ENCODE data around the gene GRIA2.

Gene GRIA2

GRCh38 chr4:157291071-157291470 lies 70.5 kb downstream of the GRIA2 start:
- H3K27ac ChIP-seq (ENCODE audit: extremely low read depth, low read depth, low read length) = no peak overlapping the region
- no peak overlapping the region for H3K4me3 ChIP-seq (ENCODE audit: low read depth, low read length)
- no peaks in the 10 kb centered on the region for H3K9me3 ChIP-seq (ENCODE audit: control insufficient read depth, insufficient read depth, low read depth, low read length)
- POLR2A ChIA-PET = no interaction called here
- TF ChIP-seq YY1 (tag by site-specific recombination; IDR thresholded peaks at IDR 0.05) (no peak), ZNF76 (tag by site-specific recombination; IDR thresholded peaks at IDR 0.05; ENCODE audit: borderline replicate concordance, low read depth) (no peak), ZNF600 (tag by site-specific recombination; IDR thresholded peaks at IDR 0.05) (no peak), KLF8 (tag by site-specific recombination; IDR thresholded peaks at IDR 0.05) (no peak), GFI1B (tag by site-specific recombination; IDR thresholded peaks at IDR 0.05) (no peak), ZNF791 (tag by site-specific recombination; IDR thresholded peaks at IDR 0.05) (no peak), ZNF10 (tag by site-specific recombination; IDR thresholded peaks at IDR 0.05) (no peak), ZNF266 (tag by site-specific recombination; IDR thresholded peaks at IDR 0.05; ENCODE audit: low read depth) (no peak), ZSCAN30 (tag by site-specific recombination; IDR thresholded peaks at IDR 0.05) (no peak), ZNF48 (tag by site-specific recombination; IDR thresholded peaks at IDR 0.05) (no peak), ZBTB10 (tag by site-specific recombination; IDR thresholded peaks at IDR 0.05) (no peak), ZBTB48 (tag by site-specific recombination; IDR thresholded peaks at IDR 0.05) (no peak), ELK4 (IDR thresholded peaks at IDR 0.05; ENCODE audit: borderline replicate concordance, low read depth, low read length) (no peak), BCL6B (tag by site-specific recombination; IDR thresholded peaks at IDR 0.05) (no peak)
- CTCF ChIA-PET = interaction anchor here (0.6 to 0.9 kb wide), 2 partner anchors 16 to 211 kb away, joined by 3 read pairs; no protein-coding TSS in a partner anchor
- H3K4me1 ChIP-seq (ENCODE audit: control insufficient read depth, insufficient read depth, low read length) = no peaks in the 10 kb centered on the region
- no peaks in the 10 kb centered on the region for H3K36me3 ChIP-seq (ENCODE audit: control insufficient read depth in 2 of 2, insufficient read depth in 1 of 2, low read length in 2 of 2)

- POLR2A ChIA-PET = no interaction called here
Measured at GRCh38 chr4:157293673-157294072, 73.1 kb downstream of the GRIA2 start.

More at GRCh38 chr4:157293673-157294072, 73.1 kb downstream of the GRIA2 start:
- no peaks in the 10 kb centered on the region for H3K9me3 ChIP-seq (ENCODE audit: control insufficient read depth, insufficient read depth, low read depth, low read length)
- TF ChIP-seq ZNF366 (tag by site-specific recombination; conservative IDR thresholded peaks at IDR 0.05) (no peak), ZNF37A (tag by site-specific recombination; IDR thresholded peaks at IDR 0.05) (no peak), ZNF138 (tag by site-specific recombination; IDR thresholded peaks at IDR 0.05; ENCODE audit: borderline replicate concordance) (no peak), PRDM1 (tag by site-specific recombination; IDR thresholded peaks at IDR 0.05) (no peak), ZNF776 (tag by site-specific recombination; IDR thresholded peaks at IDR 0.05; ENCODE audit: borderline replicate concordance) (no peak), ZNF768 (tag by site-specific recombination; IDR thresholded peaks at IDR 0.05) (no peak), ZNF391 (tag by site-specific recombination; IDR thresholded peaks at IDR 0.05; ENCODE audit: borderline replicate concordance, low read depth) (no peak), ZNF596 (tag by site-specific recombination; IDR thresholded peaks at IDR 0.05) (no peak), ZNF501 (tag by site-specific recombination; IDR thresholded peaks at IDR 0.05) (no peak), KLF16 (tag by site-specific recombination; IDR thresholded peaks at IDR 0.05) (no peak), ZNF266 (tag by site-specific recombination; IDR thresholded peaks at IDR 0.05; ENCODE audit: low read depth) (no peak), ZNF623 (tag by site-specific recombination; IDR thresholded peaks at IDR 0.05) (no peak), ZNF549 (tag by site-specific recombination; IDR thresholded peaks at IDR 0.05) (no peak), REST (tag by site-specific recombination; IDR thresholded peaks at IDR 0.05) (no peak)
- no peak overlapping the region for H3K27ac ChIP-seq (ENCODE audit: extremely low read depth, low read depth, low read length)
- H3K4me3 ChIP-seq (ENCODE audit: low read depth, low read length) = no peak overlapping the region
- CTCF ChIA-PET = no interaction called here
- no peaks in the 10 kb centered on the region for H3K4me1 ChIP-seq (ENCODE audit: control insufficient read depth, insufficient read depth, low read length)
- H3K36me3 ChIP-seq (ENCODE audit: control insufficient read depth in 2 of 2, insufficient read depth in 1 of 2, low read length in 2 of 2) = no peaks in the 10 kb centered on the region

Measured in HEK293 (cell line).